Activated CD4-positive, alpha-beta T cell treated with anti-CD3 and anti-CD28 coated beads for 36 hours (primary cell): ENCODE measurements around the gene ASPRV1. TPM values are rescaled to one million over a fixed set of nuclear protein-coding genes. Genes with fewer than 3 reads are reported as not detected.

Experiments
- ATAC-seq: fragments of 200-7000 bp; cut with Tn5 transposase; one replicate; pipeline ENCODE4 v1.10.0; 2021; ENCODE audit warnings: mild to moderate bottlenecking, moderate library complexity
- CTCF ChIA-PET: fragments of 350-600 bp; sonication (Branson Sonifier 250); formaldehyde crosslinking; loops from one replicate; lab custom pipeline; 2021; ENCODE audit warnings: antibody characterized with exemption; lab: Charles Lee
- POLR2A ChIA-PET: fragments of 350-600 bp; sonication (Branson Sonifier 250); formaldehyde crosslinking; loops from one replicate; lab custom pipeline; 2021; ENCODE audit warnings: antibody characterized with exemption, inconsistent platforms; lab: Charles Lee
- DNase-seq: peaks from one replicate; pipeline ENCODE4 v3.0.0-alpha.2; 2020
- H3K27ac Mint-ChIP-seq: one replicate; pipeline ENCODE4 v1.8.0; 2021; ENCODE audit warnings: mixed read lengths
- H3K27me3 Mint-ChIP-seq: one replicate; pipeline ENCODE4 v1.8.0; 2021; ENCODE audit warnings: mixed read lengths
- H3K36me3 Mint-ChIP-seq: one replicate; pipeline ENCODE4 v1.8.0; 2021; ENCODE audit warnings: low read depth, mixed read lengths
- H3K4me1 Mint-ChIP-seq: one replicate; pipeline ENCODE4 v1.8.0; 2021; ENCODE audit warnings: mixed read lengths
- H3K4me3 Mint-ChIP-seq: one replicate; pipeline ENCODE4 v1.8.0; 2021; ENCODE audit warnings: mild to moderate bottlenecking, moderate library complexity, mixed read lengths
- H3K9me3 Mint-ChIP-seq: one replicate; pipeline ENCODE4 v1.8.0; 2021; ENCODE audit warnings: low read depth, mixed read lengths
- intact Hi-C, 2 experiments: fragments of 100-400 bp; cut with DNase I in 1 of 2; cut with micrococcal nuclease in 1 of 2; formaldehyde crosslinking; loops; one replicate each; pipeline versions ENCODE4 v1.14.2 to v1.15.1; 2022 to 2024; cut with DNase I, micrococcal nuclease
- total RNA-seq, 2 experiments: library from RNA; stranded (reverse); gene quantifications; one replicate each; pipeline ENCODE4 v1.2.3, GENCODE V29; 2021

The ASPRV1 gene
- total RNA-seq = under 1 TPM; 0.32 to 0.73 TPM

GRCh38 chr2:69961496-69961895, at the start of gene ASPRV1:
ASPRV1 (minus strand) TSS chr2:69961631; CDS start chr2:69961436, 195 bp downstream.
- POLR2A ChIA-PET = interaction anchor here (0.9 kb wide), 1 partner anchor 17 kb away, joined by 3 read pairs; no protein-coding TSS in a partner anchor
- no peaks in the 10 kb centered on the region for H3K36me3 Mint-ChIP-seq
- no peak within 1 kb of the TSS for H3K27ac Mint-ChIP-seq
- H3K4me1 Mint-ChIP-seq = peaks cover 3% of the 10 kb centered on the region
- intact Hi-C loops = no loop called here
- no peak within 1 kb of the TSS for H3K4me3 Mint-ChIP-seq
- H3K27me3 Mint-ChIP-seq = peaks cover 2% of the 10 kb centered on the region
- ATAC-seq (no peak), DNase-seq (no peak)
- CTCF ChIA-PET = no interaction called here
- H3K9me3 Mint-ChIP-seq = no peaks in the 10 kb centered on the region

DNA sequence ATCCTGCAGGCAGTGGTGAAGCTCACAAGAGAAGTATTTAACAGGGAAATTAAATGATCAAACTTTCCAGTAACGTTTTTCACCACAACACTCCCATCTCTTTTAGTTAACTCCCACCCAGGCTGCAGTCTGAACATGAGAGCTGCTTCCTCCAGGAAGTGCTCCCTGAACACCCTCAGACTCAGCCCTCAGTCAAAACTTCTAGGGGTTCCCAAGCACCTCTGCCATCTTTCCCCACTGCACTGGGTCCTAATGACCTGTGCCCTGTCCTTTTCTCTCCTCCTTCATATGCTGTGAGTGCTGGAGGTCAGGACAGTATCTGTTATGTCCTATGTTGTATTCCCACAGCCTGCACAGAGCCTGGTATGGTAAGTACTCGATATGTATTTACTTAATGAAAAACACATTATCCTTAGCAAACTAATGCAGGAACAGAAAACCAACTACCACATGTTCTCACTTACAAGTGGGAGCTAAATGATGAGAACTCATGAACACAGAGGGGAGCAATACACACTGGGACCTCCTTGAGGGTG, 49.2 kb upstream of the ASPRV1 start:
- ChIA-PET POLR2A (no interaction called here), CTCF (no interaction called here)
- no peak overlapping the region for H3K27ac Mint-ChIP-seq
- H3K4me1 Mint-ChIP-seq = peaks cover 9% of the 10 kb centered on the region
- DNase-seq (no peak), ATAC-seq (no peak)
- no peak overlapping the region for H3K4me3 Mint-ChIP-seq
- H3K27me3 Mint-ChIP-seq = no peaks in the 10 kb centered on the region
- H3K9me3 Mint-ChIP-seq = no peaks in the 10 kb centered on the region
- H3K36me3 Mint-ChIP-seq = peaks cover 10% of the 10 kb centered on the region
- intact Hi-C loops = no loop called here

DNA sequence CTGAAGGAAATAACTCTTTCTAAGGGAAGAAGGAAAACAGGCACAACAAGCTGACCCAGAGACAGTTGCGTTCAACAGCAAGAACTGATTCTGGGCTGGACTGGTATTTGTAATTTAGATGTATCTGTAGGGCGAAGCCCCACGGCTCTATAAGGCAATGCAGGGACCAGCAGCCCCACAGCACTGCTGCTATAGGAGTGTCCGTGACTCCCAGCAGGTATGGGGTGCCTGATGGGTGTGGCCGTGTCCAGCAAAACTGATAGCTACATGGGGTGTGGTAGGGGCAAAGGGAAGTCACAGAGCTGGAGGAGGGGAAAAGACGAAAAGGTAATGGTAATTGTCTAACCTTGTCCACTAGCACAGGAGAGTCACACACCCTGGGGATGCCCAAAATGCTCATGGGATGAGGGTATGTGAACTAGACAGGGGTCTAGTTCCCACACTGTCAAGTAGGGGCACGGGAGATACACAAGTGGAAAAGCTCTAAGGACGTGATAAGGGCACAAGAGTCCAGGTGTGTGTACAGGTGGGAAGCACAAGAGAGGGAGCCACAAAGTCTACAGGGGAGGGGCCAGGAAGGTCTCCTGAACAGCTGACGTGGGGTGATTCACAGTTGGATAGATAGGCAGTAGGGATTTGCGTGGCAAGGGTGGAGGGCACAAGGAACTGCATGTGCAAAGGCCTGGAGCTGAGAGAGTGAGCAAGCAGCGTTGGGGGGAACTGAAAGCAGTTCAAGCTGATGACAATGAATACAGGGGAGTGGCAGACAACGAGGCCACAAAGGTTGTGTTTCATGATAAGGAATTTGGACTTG, 48.5 kb upstream of the ASPRV1 start:
- peaks cover 5% of the 10 kb centered on the region for H3K4me1 Mint-ChIP-seq
- CTCF ChIA-PET = interaction anchor here (0.5 to 1.1 kb wide), 2 partner anchors 8 to 140 kb away, joined by 3 to 4 read pairs; no protein-coding TSS in a partner anchor
- no peak overlapping the region for H3K4me3 Mint-ChIP-seq
- H3K27ac Mint-ChIP-seq = no peak overlapping the region
- POLR2A ChIA-PET = no interaction called here
- H3K27me3 Mint-ChIP-seq = no peaks in the 10 kb centered on the region
- no peak for DNase-seq
- no peak for ATAC-seq
- H3K36me3 Mint-ChIP-seq = peaks cover 6% of the 10 kb centered on the region
- intact Hi-C loops = no loop called here
- no peaks in the 10 kb centered on the region for H3K9me3 Mint-ChIP-seq

GRCh38 chr2:70008290-70008689, 46.9 kb upstream of the ASPRV1 start:
- Mint-ChIP-seq H3K36me3 (peaks cover 5% of the 10 kb centered on the region), H3K27ac (no peak overlapping the region), H3K4me3 (no peak overlapping the region), H3K9me3 (no peaks in the 10 kb centered on the region), H3K4me1 (peaks cover 3% of the 10 kb centered on the region), H3K27me3 (no peaks in the 10 kb centered on the region)
- intact Hi-C loops = no loop called here
- ATAC-seq (no peak), DNase-seq (no peak)
- POLR2A ChIA-PET = no interaction called here
- CTCF ChIA-PET = interaction anchor here (1.1 kb wide), 1 partner anchor 25 kb away, joined by 3 read pairs; no protein-coding TSS in a partner anchor

DNA sequence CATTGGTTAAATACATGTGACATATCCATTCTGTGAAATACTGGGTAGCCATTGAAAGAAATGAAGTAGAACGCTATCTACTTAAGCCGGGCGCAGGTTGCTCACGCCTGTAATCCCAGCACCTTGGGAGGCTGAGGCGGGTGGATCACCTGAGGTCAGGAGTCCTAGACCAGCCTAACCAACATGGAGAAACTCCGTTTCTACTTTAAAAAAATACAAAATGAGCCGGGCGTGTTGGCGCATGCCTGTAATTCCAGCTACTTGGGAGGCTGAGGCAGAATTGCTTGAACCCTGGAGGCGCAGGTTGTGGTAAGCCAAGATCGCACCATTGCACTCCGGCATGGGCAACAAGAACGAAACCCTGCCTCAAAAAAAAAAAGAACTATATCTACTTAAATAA, 45.7 kb upstream of the ASPRV1 start:
- intact Hi-C loops = loop anchor here in 1 of 2 experiments (2.0 kb wide), 1 partner anchor 40 kb away; no protein-coding TSS in a partner anchor
- Mint-ChIP-seq H3K4me1 (peaks cover 7% of the 10 kb centered on the region), H3K4me3 (no peak overlapping the region), H3K27me3 (no peaks in the 10 kb centered on the region), H3K9me3 (no peaks in the 10 kb centered on the region), H3K36me3 (peaks cover 5% of the 10 kb centered on the region), H3K27ac (no peak overlapping the region)
- POLR2A ChIA-PET = interaction anchor here (0.6 kb wide), 1 partner anchor 42 kb away, joined by 3 read pairs; no protein-coding TSS in a partner anchor
- ATAC-seq = no peak
- DNase-seq = no peak
- CTCF ChIA-PET = interaction anchor here (0.6 kb wide), 1 partner anchor 1119 kb away, joined by 3 read pairs; no protein-coding TSS in a partner anchor

- H3K36me3 Mint-ChIP-seq = peaks cover 1% of the 10 kb centered on the region
- POLR2A ChIA-PET = no interaction called here
- ATAC-seq (no peak), DNase-seq (no peak)
- peaks cover 7% of the 10 kb centered on the region for H3K4me1 Mint-ChIP-seq
- no peaks in the 10 kb centered on the region for H3K9me3 Mint-ChIP-seq
- H3K27me3 Mint-ChIP-seq = no peaks in the 10 kb centered on the region
- CTCF ChIA-PET = interaction anchor here (0.6 kb wide), 1 partner anchor 218 kb away, joined by 3 read pairs; no protein-coding TSS in a partner anchor
- H3K4me3 Mint-ChIP-seq = no peak overlapping the region
- intact Hi-C loops = loop anchor here in 1 of 2 experiments (2.0 kb wide), 1 partner anchor 40 kb away; no protein-coding TSS in a partner anchor
- H3K27ac Mint-ChIP-seq = no peak overlapping the region
Measured at GRCh38 chr2:70006447-70006784, 45.0 kb upstream of the ASPRV1 start.

DNA sequence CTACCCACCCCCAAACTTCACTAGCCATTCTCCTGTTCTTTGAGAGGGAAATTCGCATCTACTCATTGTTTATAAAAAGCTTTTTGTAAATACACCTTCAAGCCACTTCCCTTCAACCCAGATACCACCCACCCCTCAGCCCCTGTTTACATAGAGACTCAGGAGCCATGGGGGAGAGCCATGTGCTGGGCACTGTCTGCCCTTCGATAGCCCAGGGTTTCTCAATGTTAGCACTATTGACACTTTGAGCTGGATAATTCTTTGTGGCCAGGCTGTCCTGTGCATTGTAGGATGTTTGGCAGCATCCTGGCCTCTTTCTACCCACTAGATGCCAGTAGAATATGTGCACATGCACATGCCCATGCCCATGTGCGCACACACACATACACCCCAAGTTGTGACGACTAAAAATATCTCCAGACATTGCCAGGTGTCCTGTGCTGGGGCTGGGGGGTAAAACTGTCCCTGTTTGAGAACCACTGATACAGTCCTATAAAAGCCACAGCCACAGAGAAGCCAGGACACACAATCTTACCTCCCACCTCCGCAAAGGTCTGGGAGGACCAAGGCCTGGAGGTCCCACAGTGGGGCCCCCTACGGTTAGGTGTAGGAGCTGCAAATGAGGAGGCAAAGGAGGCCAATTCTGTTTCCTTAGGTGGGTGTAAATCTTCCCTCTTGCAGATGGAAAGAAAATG, 44.5 kb upstream of the ASPRV1 start:
- ATAC-seq = no peak
- H3K27ac Mint-ChIP-seq = no peak overlapping the region
- intact Hi-C loops = loop anchor here in 1 of 2 experiments (2.0 kb wide), 1 partner anchor 41 kb away; no protein-coding TSS in a partner anchor
- H3K36me3 Mint-ChIP-seq = no peaks in the 10 kb centered on the region
- no peaks in the 10 kb centered on the region for H3K9me3 Mint-ChIP-seq
- peaks cover 7% of the 10 kb centered on the region for H3K4me1 Mint-ChIP-seq
- ChIA-PET POLR2A (no interaction called here), CTCF (interaction anchor here (0.6 to 1.4 kb wide), 3 partner anchors 19 to 218 kb away, joined by 3 to 4 read pairs (median 3); no protein-coding TSS in a partner anchor)
- H3K27me3 Mint-ChIP-seq = no peaks in the 10 kb centered on the region
- H3K4me3 Mint-ChIP-seq = no peak overlapping the region
- no peak for DNase-seq

- ChIA-PET CTCF (interaction anchor here (0.6 to 1.4 kb wide), 3 partner anchors 19 to 92 kb away, joined by 3 to 4 read pairs (median 4); no protein-coding TSS in a partner anchor), POLR2A (no interaction called here)
- H3K27ac Mint-ChIP-seq = no peak overlapping the region
- DNase-seq (no peak), ATAC-seq (no peak)
- no peaks in the 10 kb centered on the region for H3K36me3 Mint-ChIP-seq
- intact Hi-C loops = no loop called here
- no peak overlapping the region for H3K4me3 Mint-ChIP-seq
- H3K9me3 Mint-ChIP-seq = no peaks in the 10 kb centered on the region
- H3K4me1 Mint-ChIP-seq = peaks cover 7% of the 10 kb centered on the region
- H3K27me3 Mint-ChIP-seq = no peaks in the 10 kb centered on the region
Measured at GRCh38 chr2:70005216-70005615, 43.8 kb upstream of the ASPRV1 start.

- intact Hi-C loops = no loop called here
- ChIA-PET POLR2A (no interaction called here), CTCF (interaction anchor here (0.7 kb wide), 2 partner anchors 627 to 646 kb away, joined by 3 read pairs; no protein-coding TSS in a partner anchor)
- H3K27ac Mint-ChIP-seq = no peak overlapping the region
- no peaks in the 10 kb centered on the region for H3K9me3 Mint-ChIP-seq
- no peak overlapping the region for H3K4me3 Mint-ChIP-seq
- H3K36me3 Mint-ChIP-seq = no peaks in the 10 kb centered on the region
- H3K27me3 Mint-ChIP-seq = no peaks in the 10 kb centered on the region
- ATAC-seq (no peak), DNase-seq (no peak)
- H3K4me1 Mint-ChIP-seq = peaks cover 7% of the 10 kb centered on the region
Measured at GRCh38 chr2:70003093-70003830, 41.8 kb upstream of the ASPRV1 start.

GRCh38 chr2:70002241-70002899, 40.9 kb upstream of the ASPRV1 start:
- peak; percentile 49 for ATAC-seq
- CTCF ChIA-PET = interaction anchor here (0.6 kb wide), 1 partner anchor 626 kb away, joined by 3 read pairs; no protein-coding TSS in a partner anchor

More at GRCh38 chr2:70002241-70002899, 40.9 kb upstream of the ASPRV1 start:
- Mint-ChIP-seq H3K9me3 (no peaks in the 10 kb centered on the region), H3K36me3 (no peaks in the 10 kb centered on the region), H3K4me1 (peaks cover 12% of the 10 kb centered on the region), H3K4me3 (no peak overlapping the region), H3K27ac (no peak overlapping the region), H3K27me3 (no peaks in the 10 kb centered on the region)
- POLR2A ChIA-PET = no interaction called here
- DNase-seq = no peak
- intact Hi-C loops = no loop called here
